SW 1271 (cell line): ENCODE results near the gene SF3B5.
"Not testable (repeated sequence)": the region's sequence is repeated elsewhere in the genome, so short reads cannot be mapped to it uniquely, and the experiment has no call there.

Source experiments
- DNase-seq, 2 experiments: peaks; one replicate each; lab custom pipeline; 2025; lab: John Stamatoyannopoulos, UW

SF3B5 gene

DNA sequence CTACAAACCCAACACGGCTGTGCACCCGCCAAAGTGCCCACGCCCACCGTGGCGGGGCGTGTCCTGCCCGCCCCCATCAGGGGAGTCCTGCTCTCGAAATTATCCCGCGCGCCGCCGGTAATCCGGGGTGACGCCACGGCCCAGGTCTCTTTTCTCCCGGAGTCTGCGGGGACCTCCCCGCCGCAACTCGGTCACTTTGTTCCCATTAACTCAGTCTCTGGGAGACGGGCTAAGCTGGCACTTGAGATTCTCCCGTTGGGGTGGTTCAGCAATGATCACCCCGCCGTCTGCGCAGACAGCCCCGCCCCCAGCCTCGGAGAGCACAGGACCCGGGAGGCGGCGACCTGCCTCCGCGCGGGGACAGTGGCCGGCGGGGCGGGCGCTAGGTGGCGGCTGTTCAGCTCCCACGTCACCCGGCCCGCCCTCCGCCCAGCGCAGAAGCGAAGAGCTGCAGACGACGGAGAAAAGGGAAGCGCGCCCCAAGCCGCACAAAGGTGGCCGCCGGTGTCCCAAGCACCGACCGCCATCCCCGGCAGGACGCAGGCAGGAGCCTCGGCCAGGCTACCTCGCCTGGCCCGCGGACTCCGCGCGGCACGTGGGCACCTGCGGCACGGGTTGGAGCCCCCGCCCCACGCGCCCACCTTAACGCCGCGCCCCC is 31.5 kb downstream of the SF3B5 start:
- DNase-seq, result peak; percentile 42 to 78

DNA sequence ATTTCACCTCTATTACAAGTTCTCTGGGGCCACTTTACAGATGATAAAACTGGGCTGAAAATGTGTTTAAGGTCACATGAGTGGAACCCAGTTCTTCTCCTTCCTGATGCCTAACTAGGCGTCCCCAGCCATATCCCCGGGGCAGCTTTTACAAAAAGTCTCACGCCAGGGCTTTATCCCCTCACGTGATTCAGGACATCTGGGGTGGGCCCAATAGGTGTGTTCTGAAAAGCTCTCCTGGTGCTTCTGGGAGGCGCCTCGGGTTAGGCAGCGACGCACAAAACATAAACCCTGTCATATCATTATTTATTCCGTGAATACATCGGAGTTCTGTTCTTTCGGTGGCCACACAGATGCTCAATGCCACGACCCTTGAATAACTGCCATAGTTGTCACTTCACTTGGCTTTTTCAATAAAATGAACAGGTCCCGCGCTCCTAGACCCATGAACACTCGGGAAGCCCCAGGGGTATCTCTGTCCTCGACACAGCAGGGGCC is 32.1 kb downstream of the SF3B5 start:
- no peak for DNase-seq

DNA sequence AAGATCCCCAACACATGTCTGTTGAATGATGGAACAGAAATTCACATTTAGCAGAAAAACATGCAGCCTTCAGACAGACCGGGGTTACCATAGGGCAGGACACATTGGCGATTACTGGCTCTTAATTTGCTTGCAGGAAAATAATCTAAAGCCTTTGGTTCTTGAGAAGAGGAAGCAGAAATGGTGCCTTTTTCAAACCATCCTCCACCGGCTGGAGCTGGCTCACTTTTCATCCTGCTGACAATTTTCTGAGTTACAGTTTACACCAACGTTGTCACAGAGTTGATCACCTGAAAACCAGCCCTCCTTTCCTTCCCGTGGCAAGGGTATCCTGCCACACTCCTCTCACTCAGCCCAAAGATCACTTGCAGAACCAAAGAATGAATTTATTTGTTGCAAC is 32.6 kb downstream of the SF3B5 start:
- no peak for DNase-seq

DNA sequence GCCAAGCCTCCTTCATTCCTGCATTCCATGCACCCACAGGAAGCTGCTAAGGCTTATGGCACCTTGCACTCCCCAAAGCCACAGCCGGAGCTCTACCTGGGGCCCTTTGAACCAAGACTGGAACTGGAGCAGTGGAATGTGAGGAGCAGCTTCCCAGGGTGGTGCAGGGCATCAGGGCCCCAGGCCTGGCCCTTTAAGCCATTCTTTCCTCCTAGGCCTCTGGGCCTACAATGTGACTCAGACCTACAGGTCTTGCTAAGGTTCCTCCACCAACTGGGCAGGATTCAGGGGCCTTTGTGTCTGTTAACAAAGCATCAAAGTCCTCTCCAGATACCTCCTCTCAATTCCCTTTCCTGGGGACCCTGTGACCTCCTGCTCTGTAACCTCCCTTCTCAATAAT is 36.2 kb downstream of the SF3B5 start:
- DNase-seq, result no peak

DNA sequence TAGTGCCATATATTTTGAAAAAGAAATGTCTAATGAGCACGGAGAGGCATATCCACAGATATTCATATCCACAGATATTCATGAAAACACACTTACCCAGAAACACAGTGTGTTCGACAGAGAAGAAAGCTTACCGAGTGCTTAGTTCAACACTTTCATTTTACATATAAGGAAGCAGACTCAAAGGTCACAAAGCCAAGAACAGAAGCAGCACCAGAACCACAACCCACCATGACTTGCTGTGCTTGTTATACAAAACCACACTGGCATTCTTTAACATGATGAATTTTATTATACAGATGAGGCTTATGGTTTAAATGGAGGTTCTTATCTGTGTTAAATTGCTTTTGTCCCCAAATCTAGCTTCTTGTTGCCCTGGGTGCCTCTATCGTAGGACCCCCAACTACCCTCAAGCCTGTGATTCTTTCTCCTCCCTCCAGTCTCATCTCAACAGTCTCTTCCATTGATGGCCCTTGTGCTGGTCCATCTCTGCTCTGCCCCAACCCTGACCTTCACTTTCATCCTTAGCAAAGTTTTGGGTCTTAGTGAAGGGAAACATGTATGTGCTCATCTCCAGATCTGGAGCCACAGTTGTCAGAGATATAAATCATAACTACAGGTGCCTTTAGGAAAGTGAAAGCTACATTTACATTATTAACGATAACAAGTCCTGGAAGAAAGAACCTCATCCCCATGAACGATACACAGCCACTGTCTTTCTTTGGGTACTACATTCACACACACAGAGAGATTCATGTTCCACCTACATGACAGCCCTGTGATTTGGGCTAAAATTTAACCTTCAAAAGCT is 40.0 kb downstream of the SF3B5 start:
- no peak for DNase-seq

DNA sequence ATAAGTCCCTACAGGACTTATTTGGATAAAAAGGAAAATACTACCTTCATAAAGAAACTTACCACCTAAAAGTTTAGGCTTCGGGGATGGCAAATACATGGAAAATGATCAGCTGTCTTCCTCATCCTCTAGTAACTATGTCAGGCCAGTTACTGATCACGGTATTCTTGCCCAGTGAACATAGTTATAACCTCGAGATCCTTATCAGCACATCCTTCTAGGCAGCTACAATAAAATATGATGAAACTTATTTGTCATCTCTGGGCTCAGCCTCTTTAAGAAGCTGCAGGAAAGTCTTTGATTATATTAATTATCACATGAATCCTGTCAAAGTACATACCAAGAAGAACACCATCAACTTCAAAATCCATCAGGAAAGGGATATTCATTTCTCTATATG is 41.8 kb downstream of the SF3B5 start:
- no peak for DNase-seq

DNA sequence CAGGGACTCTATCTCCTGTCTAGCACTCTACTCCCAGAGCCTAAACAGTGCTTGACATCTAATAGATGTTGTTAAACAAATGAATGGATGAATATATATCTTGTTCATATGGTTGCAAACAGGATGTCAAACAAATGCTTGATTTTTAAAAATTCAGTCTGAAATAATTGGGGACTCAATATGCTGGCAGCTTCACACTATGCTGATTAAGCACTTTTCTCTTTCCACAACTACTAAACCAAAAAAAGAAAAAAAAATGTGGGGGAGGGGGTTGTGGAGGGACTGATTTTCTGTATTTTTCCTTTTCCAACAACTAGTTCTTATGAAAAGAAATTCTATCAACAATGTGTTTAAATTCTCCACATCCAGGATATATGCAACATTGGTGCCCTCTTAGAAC is 42.9 kb downstream of the SF3B5 start:
- no peak for DNase-seq

DNA sequence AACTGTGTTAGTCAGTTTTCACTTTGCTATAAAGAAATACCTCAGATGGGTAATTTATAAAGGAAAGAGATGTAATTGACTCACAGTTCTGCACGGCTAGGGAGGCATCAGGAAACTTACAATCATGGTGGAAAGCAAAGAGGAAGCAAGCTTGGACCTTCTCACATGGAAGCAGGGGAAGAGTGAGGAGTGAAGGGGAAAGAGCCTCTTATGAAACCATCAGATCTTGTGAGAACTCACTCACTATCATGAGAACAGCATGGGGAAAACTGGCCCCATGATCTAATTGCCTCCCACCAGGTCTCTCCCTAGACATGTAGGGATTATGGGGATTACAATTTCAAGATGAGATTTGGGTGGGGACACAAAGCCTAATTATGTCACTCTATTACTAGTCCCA is 46.0 kb downstream of the SF3B5 start:
- no peak for DNase-seq

DNA sequence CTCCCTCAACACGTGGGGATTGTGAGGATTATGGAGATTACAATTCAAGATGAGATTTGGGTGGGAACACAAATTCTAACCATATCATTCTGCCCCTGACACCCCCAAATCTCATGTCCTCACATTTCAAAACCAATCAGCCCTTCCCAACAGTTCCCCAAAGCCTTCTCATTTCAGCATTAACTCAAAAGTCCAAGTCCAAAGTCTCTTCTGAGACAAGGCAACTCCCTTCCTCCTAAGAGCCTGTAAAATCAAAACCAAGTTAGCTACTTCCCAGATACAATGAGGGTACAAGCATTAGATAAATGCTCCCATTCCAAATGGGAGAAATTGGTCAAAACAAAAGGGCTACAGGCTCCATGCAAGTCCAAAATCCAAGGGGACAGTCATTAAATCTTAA is 47.7 kb downstream of the SF3B5 start:
- DNase-seq, result no peak

DNA sequence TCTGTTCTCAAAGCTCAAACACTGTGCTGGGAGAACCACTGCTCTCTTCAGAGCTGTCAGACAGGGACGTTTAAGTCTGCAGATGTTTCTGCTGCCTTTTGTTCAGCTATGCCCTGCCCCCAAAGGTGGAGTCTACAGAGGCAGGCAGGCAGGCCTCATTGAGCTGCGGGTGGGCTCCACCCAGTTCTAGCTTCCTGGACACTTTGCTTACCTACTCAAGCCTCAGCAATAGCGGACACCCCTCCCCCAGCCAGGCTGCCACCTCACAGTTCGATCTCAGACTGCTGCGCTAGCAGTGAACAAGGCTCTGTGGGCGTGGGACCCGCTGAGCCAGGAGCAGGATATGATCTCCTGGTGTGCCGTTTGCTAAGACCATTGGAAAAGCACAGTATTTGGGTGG is 48.7 kb downstream of the SF3B5 start:
- DNase-seq, result not testable (repeated sequence)

DNA sequence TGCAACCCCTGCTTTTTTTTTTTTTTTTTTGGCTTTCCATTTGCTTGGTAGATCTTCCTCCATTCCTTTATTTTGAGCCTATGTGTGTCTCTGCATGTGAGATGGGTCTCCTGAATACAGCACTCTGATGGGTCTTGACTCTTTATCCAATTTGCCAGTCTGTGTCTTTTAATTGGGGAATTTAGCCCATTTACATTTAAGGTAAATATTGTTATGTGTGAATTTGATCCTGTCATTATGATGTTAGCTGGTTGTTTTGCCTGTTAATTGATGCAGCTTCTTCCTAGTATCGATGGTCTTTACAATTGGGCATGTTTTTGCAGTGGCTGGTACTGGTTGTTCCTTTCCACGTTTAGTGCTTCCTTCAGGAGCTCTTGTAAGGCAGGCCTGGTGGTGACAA is 50.4 kb downstream of the SF3B5 start:
- DNase-seq, result not testable (repeated sequence)
